GM23248 (cell line): ENCODE data around the gene COL18A1.
"Not testable (repeated sequence)": the region's sequence is repeated elsewhere in the genome, so short reads cannot be mapped to it uniquely, and the experiment has no call there.

Source experiments
- EZH2 ChIP-seq: fragments of 200-600 bp; sonication (generic); IDR thresholded peaks from 2 replicates; pipeline ENCODE4 v1.6.1; 2018; ENCODE audit warnings: antibody characterized with exemption, mild to moderate bottlenecking; ENCODE audit not compliant: insufficient read depth, poor library complexity, severe bottlenecking
- EZH2phosphoT487 ChIP-seq: fragments of 200-600 bp; sonication (generic); IDR thresholded peaks from 2 replicates; pipeline ENCODE4 v1.6.1; 2018; ENCODE audit warnings: antibody characterized with exemption, moderate library complexity, mild to moderate bottlenecking, low read depth; ENCODE audit not compliant: insufficient read depth

DNA sequence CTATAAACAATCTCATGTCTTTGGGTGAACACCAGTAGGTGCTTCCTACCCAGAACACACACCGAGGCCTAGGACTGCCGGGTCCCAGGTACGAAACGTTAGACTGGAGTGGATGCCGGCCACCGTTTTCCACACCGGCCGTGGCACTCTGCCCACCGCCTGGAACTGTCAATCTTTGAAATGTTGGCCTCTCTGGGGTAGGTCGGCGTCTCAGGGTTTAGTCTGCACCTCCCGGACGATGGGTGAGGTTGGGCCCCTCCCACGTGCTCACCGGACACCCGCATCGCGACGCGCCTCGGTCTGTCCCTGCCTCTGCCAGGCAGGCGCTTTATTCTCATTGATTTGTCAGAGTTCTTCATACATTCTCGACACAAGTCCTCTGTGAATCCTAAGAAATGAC, 35.9 kb upstream of the COL18A1 start:
- not testable (repeated sequence) for TF ChIP-seq EZH2, EZH2phosphoT487
